ENCODE results near the gene ZFP1.
"Not testable (repeated sequence)": the region's sequence is repeated elsewhere in the genome, so short reads cannot be mapped to it uniquely, and the experiment has no call there.

The ZFP1 gene

GRCh38 chr16:75113541-75114121, 34.7 kb upstream of the ZFP1 start:
- DNase-seq = no peak

GRCh38 chr16:75114179-75114945, 34.0 kb upstream of the ZFP1 start:
- DNase-seq = no peak

GRCh38 chr16:75114946-75115825, 33.1 kb upstream of the ZFP1 start:
- DNase-seq = no peak

GRCh38 chr16:75116081-75116910, 32.0 kb upstream of the ZFP1 start, which contains the start of gene LDHD:
Gene LDHD, minus strand, starts transcription at chr16:75116780. Its CDS starts 60 bp downstream, at chr16:75116720.
- no peak for DNase-seq

- DNase-seq = no peak
Observed at GRCh38 chr16:75116911-75117245, 31.4 kb upstream of the ZFP1 start.

GRCh38 chr16:75118943-75119539, 29.3 kb upstream of the ZFP1 start:
- no peak for DNase-seq

GRCh38 chr16:75120253-75120652, 28.1 kb upstream of the ZFP1 start:
- DNase-seq = no peak

GRCh38 chr16:75121949-75122568, 26.3 kb upstream of the ZFP1 start:
- no peak for DNase-seq

- no peak for DNase-seq
Observed at GRCh38 chr16:75122609-75123008, 25.7 kb upstream of the ZFP1 start.

- no peak for DNase-seq
Observed at GRCh38 chr16:75127713-75128415, 20.5 kb upstream of the ZFP1 start.

- not testable (repeated sequence) for DNase-seq
Observed at GRCh38 chr16:75129421-75130149, 18.7 kb upstream of the ZFP1 start.

GRCh38 chr16:75130150-75130771, 18.1 kb upstream of the ZFP1 start:
- no peak for DNase-seq

GRCh38 chr16:75131081-75131480, 17.2 kb upstream of the ZFP1 start:
- no peak for DNase-seq

- DNase-seq = no peak
Observed at GRCh38 chr16:75138233-75138632, 10.1 kb upstream of the ZFP1 start.

- no peak for DNase-seq
Observed at GRCh38 chr16:75138636-75139035, 9.7 kb upstream of the ZFP1 start.

- DNase-seq = no peak
Observed at GRCh38 chr16:75139498-75139897, 8.8 kb upstream of the ZFP1 start.

GRCh38 chr16:75143941-75144340, 4.4 kb upstream of the ZFP1 start:
- no peak for DNase-seq

GRCh38 chr16:75147968-75148310, 385 bp upstream of the ZFP1 start:
- DNase-seq = no peak

GRCh38 chr16:75151798-75152197, 3.5 kb downstream of the ZFP1 start:
- no peak for DNase-seq

GRCh38 chr16:75152635-75153034, 4.3 kb downstream of the ZFP1 start:
- no peak for DNase-seq
